Amniotic epithelial cell (primary cell): ENCODE results near the gene SEMA5A.

Source experiments
- DNase-seq: peaks from one replicate; pipeline ENCODE4 v3.0.0-alpha.2; 2010; ENCODE audit warnings: low read depth

Gene SEMA5A

DNA sequence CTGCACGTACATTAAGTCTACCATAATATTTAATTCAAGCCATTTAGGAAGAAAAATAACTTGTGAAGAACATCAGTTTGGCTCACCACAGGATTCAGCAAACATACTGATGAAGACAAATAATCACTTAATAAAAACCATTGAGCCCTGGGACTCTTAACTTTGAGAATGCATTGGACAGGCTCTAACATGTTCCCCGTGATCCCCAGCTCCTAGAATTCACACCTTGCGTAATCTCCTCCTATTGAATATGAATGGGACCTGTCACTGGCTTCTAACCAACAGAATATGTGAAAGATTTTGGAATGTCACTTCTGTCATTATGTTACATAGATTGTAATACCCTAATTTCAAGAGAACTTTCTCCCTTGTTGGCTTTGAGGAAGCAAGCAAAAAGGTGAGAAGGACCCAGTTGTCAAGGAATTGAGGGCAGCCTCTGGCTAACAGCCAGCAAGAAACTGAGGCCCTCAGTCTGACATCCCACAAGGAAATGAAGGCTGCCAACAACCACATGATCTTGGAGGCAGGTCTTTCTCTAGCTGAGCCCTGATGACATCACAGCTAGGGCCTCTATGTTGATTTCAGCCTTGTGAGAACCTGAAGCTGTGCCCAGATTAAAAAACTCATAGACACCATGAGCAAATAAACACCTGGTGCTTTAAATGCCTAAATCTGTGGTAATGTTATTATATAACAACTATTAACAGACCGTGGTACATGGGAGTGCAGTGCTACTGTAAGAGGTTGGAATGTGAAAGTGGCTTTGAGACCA, 433.2 kb downstream of the SEMA5A start:
- no peak for DNase-seq

DNA sequence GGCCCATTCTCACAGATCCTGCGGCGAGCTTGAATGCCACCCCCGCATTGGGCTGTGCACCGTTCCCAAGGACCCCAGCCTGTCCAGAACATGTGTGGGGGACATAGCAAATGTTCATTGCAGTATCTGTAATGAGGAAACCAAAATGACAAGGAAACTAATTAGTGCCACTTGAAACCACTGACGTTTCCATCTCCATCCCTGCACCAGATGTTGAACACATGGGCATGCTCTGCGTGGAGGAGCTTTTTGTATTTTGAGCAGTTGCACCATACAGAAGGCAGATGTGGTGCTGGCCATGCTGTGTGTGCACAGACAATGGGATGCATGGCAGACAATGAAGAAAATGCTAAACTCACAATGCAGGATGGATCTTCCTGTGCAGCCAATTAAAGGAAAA, 437.7 kb downstream of the SEMA5A start:
- no peak for DNase-seq

DNA sequence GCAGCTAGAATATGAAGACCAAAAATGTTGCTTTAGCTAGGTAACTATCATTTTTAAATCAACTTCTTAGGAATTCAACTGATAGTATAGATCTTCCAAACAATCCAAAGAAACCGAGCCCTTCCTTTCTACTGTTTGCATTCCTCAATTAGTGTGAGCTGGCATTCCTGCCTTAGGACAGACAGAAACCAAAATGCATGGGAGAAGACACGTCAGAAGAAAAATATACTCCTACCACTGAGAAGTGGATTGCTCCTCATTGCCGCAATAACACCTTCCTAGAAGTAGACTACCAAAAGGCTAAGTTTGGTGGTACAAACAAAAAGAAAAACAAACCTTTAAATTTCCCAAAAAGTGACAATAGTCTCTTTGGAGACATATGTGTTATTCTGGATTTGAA, 440.0 kb downstream of the SEMA5A start:
- DNase-seq, result peak; percentile 9

DNA sequence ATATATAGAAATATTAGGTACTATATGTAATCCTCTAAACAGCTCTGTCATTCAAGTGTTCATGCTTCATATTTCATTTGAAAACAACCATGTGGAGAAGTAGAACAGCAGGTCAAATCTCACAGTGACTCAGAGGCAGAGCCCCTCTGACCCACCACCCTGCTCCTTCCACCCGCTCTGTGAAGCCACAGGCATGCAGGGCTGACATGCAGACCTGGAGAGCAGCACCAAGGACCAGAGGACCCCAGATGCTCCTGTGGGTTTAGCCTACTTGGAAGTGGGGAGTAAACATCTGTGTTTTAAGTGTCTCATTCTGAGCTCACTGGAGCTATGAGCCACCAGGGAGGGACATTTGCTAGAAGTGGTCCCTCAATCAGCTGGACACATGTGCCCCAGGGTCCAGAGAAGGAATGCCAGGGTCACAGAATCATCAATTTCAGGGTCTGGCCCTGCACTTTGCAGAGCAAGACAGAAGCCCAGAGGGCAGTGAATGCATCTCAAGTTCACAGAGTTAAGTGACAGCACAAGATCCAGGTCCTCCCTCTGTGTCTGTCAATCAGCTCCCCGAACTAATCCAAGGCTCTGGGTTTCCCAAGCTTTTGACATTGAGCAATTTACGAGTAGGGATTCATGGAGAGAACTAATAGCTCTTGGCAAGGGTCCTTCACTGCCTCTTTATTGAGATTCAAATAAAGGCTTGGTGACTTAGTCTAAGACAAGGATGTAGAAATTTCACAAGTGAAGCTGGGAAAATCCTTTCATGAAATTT, 441.1 kb downstream of the SEMA5A start:
- no peak for DNase-seq

DNA sequence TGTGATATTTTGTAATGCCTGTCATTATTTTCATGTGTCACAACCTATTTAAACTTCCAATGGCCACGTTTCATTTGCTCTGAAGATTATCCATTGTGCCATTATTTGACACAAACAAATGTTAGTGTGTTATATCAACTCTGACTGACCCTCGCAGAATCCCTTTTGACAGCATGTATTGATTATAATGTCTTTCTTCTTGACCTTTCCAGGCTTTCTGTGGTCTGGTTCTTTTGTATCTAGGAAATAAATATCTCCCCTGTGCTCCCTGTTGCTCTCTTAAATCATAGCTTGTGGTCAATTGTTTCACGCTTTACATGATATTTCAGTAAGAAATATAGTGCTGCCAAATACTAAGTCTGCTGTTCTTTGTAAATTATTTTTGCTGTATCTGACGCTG, 442.6 kb downstream of the SEMA5A start:
- DNase-seq, result peak; percentile 18

DNA sequence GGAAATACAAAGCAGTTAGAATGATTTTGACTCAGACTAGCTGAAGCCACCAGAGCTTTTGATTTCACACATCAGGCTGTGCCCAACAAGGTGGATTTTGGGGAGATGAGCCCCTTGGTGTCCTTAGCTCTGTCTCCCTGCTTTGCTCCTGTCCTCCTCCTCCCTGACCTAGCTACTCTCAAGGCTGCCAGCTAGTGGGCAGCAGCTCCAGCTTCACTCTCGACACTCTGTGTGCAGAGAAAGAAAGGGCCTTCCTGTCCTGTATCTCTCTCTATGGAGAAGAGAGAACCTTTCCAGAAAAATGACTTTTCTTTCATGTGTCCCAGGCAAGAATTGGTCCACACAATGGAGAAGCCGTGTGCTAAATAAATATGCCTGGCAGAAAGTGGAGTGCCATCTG, 446.2 kb downstream of the SEMA5A start:
- DNase-seq, result no peak

DNA sequence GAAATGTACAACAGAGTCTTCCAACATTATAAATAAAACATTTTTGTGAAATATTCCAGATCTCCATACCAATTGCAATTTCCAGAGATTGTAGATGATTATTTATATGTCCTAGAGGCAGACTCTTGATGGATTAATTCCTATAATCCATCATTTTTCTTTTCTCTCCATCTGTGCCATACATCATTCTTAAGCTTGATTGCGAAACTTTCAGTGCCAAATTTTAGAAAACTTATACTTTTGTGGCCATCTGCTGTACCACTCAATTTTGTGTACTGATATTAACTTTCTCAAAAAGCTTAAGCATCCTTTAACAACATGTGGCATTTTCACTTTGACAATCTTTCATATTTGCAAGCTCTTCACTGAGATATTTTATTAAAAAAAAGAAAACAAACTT, 446.9 kb downstream of the SEMA5A start:
- DNase-seq, result no peak

DNA sequence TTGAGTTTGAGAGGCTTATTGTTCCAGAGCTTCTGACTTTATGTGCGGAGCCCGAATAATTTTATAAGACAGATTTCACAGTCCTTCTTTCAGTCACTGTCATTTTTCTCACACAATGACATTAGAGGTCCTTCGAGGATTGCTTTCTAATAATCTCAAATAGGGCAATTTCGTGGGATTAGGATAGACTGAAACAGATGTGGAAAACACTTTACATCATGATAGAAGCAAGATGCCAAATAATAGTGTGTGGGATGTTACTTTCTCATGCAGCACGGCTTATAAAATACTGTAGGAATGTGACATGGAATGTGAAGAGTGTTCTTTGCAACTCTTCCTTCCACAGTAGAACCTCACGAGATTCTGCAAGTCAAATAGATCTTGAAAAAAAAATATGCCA, 451.3 kb downstream of the SEMA5A start:
- DNase-seq, result peak; percentile 74

DNA sequence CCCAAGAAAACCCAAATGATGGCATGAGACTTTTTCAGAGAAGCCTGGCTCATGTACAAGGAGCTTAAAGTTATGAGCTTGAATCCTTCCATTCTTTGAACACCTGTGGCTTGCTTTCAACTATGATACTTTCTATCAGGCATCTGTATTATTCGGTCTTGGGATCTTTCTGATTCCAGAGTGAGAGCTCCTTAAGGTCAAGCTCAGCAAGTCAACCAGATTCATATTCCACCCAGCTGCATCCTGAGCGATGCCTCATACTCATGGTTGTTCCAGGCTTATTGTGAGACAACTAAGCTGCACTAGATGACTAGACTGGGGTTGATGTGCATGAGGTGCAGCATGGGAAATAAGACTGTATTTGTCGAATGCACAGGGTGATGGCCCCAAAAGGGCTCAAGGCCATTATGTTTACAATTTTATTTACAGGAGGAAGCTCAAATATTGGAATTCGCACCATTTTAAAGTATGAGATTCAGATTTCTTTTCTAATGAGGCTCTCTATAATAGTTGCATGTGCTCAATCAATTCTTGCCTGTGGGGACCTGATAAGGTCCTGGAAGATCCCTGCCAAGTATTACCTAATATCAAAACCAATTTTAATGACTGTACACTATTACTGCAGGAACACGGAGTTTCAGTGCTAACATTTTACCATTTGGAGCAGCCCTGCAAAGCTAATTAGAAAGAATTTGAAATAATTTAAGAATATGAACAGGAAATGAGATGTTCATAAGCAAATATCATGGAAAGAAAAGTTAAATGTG, 453.8 kb downstream of the SEMA5A start:
- DNase-seq, result no peak

DNA sequence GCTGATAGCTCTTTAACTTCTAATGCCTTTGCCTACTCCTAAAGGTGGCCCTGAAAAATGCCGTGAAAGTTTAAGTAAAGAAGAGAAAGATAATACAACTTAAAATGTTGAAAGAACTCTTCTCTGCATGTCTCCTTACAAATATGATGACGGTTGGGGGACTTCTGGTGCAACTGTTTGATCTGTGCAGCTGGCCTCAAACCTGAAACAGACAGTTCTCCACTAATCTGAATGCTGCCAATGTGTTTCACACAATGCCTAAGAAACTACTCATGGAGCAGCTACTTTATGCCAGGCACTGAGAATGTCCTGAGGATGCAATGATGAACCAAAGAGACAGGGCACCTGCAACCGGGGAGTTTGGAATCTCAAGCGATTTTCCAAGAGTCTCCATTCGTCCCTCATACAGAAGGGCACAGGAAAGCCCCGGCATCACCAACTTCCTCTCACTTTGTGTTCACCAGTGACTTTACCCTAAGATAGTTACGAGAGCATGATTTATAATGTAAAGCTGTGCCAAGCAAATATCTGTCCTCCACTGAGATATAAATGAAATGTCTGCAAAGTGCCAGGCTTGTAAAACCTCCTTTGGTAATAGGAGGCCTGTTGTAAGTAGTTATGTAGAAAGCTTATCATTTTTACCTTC, 455.4 kb downstream of the SEMA5A start:
- DNase-seq, result no peak

DNA sequence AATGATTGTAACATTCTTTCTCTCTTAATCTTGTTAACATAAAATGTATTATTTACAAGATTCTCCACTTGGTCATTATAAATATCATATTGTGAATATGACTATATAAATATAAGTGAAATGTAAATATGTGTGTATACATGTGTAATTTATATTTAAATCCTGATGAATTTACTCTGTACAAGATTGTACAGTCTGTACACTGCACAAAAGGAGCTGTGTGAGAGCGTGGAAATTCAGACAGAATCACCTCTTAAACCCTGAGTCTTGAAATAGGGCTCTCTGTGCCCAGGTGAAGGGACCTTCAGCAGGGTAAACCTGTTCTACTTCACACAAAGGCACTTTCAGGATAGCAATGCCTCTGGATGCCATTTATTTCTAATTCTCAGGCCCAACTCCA, 456.0 kb downstream of the SEMA5A start:
- DNase-seq, result no peak

DNA sequence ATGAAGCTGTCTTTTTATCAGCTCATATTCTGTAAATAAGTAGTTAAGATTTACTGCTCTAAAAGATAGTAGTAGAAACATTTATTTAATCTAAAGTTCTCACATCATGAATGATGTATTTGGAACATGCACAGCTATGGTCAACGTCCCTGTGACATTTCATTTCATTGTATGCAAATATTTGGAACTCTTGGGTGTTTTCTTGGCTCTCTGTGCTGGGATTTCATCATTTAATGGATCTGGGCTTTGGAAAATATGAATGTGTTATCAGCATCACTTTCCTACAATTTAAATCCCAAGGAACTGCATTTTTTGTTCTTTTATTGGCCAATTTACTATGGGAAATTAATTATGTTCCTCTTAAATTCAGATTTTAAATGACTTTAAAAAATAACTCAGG, 462.9 kb downstream of the SEMA5A start:
- no peak for DNase-seq

DNA sequence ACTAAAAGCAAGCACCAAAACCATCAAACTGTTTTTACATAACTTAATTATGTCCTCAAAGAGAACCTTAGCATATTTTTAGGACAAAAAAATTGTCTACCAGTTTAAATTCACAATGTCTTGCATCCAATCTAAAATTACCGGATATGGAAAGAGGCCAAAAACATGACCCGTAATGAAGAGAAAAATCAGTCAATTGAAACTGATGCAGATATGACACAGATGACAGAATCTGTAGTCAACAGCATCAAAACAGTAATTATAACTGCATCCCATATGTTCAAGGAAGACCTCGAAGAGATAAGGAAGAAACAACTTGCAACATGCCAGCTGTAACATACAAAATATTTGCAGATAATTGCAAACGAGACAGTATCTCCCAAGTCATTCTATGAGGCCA, 473.2 kb downstream of the SEMA5A start:
- no peak for DNase-seq

DNA sequence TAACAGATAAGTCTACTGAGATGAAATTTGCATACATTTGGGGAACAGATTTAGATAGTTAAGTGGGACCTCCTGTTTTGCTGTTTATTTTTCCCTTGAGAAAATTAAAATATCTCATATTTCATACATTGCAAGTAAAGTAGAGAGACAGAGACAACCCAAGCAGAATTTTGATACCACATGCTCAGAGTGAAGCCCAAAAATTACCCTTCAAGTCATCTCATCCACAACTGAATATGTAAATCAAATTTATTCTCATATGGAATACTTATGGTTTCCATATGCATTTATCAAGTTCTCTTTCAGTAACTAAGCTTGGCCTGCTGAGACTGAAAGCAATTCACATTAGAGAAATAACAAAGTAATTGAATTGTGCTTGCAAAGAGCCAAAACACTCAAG, 474.4 kb downstream of the SEMA5A start:
- no peak for DNase-seq

DNA sequence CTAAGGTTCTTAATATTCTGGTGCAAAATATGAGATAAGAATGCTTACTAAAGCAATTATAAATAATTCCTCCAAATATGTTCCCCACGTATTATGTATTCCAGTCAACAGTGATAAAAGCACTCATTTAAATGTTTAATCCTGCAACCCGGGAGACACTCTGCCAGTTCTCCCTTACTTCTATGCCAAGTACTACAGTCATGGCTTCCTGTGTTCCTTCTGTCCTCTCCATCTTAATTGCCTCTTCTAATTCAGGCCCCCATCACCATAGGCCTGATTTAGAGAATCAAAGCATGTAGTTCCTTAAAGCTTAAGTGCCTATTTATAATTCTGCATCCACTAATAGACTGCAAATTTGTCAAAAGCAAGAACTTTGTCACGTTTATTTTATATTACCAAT, 474.8 kb downstream of the SEMA5A start:
- DNase-seq, result no peak

DNA sequence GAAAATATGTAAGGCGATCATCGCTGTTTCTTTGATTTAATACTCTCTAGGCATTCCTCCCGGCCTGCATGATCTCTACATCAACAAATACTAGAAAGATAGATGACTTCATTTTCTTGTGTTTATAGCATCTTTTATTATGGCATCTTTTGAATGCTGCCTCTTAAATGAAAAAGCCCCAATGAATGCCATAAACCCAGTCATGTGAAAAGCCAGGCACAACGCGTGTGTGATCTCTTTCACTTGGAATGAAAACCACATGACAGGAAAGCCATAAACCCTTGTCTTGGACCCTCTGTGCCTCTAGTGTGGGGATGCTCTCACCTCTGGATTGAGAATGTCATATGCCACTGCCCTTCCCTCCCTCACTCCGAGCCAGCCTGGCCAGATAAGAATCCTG, 476.2 kb downstream of the SEMA5A start:
- DNase-seq, result peak; percentile 71

DNA sequence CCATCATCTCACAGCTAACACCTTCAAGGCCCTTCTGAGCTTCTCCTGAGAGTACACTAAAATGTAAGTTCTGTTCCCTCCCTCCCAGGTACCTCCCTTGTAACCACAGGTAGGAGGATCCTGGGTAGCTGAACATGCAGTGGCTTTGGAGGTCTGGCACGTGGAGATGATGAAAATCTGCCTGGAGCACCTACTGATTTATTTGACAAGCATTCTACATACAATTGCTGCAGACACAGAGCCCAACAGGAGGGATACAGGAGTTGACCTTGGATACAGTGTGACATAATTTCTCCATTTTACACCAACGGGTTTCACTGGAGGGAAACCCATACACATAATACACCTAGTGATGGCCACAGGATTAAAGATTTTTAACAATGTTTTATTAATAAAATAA, 478.7 kb downstream of the SEMA5A start:
- DNase-seq, result peak; percentile 45

DNA sequence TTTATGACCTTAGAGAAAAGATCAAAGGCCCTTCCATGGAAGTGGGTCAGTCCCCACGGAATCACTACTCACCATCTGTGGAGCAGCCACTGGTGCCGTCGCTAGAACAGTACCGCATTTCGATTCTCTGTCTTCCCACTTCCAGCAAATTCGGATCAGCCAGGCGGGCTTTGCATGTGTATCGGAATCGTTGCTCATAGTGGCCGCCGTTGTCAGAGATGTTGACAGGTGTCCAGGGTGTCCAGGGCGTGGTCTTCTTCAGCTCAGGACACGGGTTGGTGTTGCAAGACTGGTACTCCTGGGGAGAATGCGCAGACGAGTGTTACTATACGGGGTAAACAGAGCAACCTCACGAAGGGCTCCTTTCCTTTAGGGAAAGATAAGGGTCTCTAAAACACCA, 479.5 kb downstream of the SEMA5A start:
- no peak for DNase-seq

DNA sequence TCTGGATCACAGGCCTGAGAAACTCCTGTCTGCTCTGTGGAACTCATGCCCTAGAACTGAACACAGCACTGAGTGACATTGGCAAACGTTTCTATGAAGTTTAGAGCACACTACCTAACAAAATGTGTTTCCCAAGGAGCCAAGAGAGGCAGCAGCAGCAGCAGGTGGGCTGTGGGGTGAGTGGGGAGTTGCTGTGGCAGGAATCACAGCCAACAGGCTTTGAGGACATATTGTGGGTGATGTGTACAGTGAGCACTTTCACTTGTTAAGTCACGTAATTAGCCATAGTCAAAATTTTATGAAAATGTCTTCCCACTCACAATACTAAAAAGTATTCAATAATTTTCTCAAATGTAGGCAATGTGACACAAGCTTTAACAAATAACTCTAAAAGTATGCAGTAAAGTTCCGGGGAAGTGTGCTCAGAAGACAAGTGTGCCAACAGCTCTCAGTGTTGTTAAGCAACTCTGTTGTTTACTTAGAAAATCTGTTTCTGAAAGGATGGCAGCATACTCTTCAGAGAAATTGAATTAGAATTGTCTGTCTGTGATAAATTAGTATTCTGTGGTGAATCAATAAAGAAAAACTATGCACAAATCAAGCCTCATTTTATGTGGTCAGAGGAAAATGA, 482.1 kb downstream of the SEMA5A start:
- peak; percentile 27 for DNase-seq

DNA sequence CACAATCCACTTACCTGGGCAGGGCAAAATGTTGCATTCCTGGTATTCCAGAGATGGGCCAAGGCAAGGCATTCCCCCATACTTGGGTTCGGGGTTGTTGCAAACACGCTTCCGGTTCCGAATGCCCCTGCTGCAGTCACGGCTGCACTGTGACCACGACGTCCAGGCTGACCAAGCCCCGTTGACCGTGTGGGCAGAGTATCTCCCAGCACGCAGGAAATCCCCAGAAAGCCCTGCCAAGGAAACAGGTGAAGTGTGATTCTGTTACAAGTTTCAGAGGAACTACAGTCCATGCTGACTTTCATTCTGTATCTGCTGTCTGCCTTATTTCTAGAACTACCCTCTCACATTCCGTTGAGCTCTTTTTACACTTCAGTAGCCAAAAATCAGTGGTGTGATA, 483.0 kb downstream of the SEMA5A start:
- DNase-seq, result no peak

DNA sequence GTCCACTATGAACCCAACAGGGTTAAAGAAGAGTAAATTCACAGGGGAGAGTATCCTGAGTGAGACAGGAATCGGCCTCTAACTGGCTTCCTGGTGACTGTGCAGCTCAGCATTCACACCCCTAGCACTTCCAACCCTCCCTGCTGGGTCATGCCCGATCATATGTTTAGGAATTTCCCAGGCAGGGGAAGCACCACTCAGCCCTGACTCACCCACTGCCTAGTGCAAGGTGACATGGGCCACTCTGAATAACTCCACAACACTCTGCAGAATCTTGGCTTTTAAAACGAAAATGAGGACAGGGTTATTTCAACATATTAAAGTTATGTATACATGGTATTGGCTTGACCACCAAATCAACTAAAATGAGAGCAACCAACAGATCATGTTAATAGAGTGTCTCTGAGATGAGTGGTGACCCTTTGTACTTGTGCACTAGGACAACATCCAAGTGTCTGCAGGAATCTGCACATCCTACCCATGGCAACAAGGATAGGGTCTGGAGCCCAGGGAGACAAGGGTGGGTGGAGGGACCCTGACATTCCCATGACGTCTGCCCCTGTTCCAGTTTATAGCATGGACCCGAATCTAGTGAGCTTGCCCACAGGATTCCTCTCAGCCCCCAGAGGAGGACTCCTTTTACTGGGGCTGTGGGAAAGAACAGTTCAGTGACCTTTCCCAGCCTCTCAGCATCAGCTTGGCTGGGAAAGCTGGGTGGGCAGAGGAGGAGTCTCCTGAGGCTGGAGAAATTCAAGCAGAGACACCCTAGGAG, 485.8 kb downstream of the SEMA5A start:
- DNase-seq, result peak; percentile 87
